Parathyroid adenoma (tissue), 2 donors: ENCODE measurements around the gene SPPL2C.

Experiments used
- H2AFZ ChIP-seq: fragments of 300-600 bp; sonication (generic); one replicate; pipeline ENCODE4 v1.7.0; 2017; ENCODE audit warnings: antibody characterized with exemption, mild to moderate bottlenecking
- H3K27ac ChIP-seq: fragments of 300-600 bp; sonication (generic); one replicate; pipeline ENCODE4 v1.7.0; 2017
- H3K27me3 ChIP-seq: fragments of 300-600 bp; sonication (generic); one replicate; pipeline ENCODE4 v1.7.0; 2017; ENCODE audit warnings: low read length; ENCODE audit not compliant: control insufficient read depth, insufficient read depth
- H3K36me3 ChIP-seq: fragments of 300-600 bp; sonication (generic); one replicate; pipeline ENCODE4 v1.7.0; 2017; ENCODE audit warnings: low read length; ENCODE audit not compliant: control insufficient read depth, insufficient read depth
- H3K4me1 ChIP-seq: fragments of 300-600 bp; sonication (generic); one replicate; pipeline ENCODE4 v1.7.0; 2017; ENCODE audit warnings: control low read depth
- H3K4me2 ChIP-seq: fragments of 300-600 bp; sonication (generic); one replicate; pipeline ENCODE4 v1.7.0; 2017; ENCODE audit warnings: low read length
- H3K4me3 ChIP-seq: fragments of 300-600 bp; sonication (generic); one replicate; pipeline ENCODE4 v1.7.0; 2017; ENCODE audit warnings: low read depth, low read length
- H3K79me2 ChIP-seq: fragments of 300-600 bp; sonication (generic); one replicate; pipeline ENCODE4 v1.7.0; 2017; ENCODE audit warnings: control low read depth
- H3K9ac ChIP-seq: fragments of 300-600 bp; sonication (generic); one replicate; pipeline ENCODE4 v1.7.0; 2017; ENCODE audit warnings: mild to moderate bottlenecking
- H3K9me3 ChIP-seq: fragments of 300-600 bp; sonication (generic); one replicate; pipeline ENCODE4 v1.7.0; 2017; ENCODE audit warnings: low read length; ENCODE audit not compliant: control insufficient read depth
- TF ChIP-seq, protein P1 (sequence below): fragments of 300-600 bp; sonication (generic); IDR thresholded peaks from one replicate; pipeline ENCODE4 v1.7.0; 2017; ENCODE audit warnings: antibody characterized with exemption, mild to moderate bottlenecking
- donor health status: primary hyperparathyroidism.

SPPL2C gene

GRCh38 chr17:45823598-45823997, 21.1 kb upstream of the SPPL2C start:
- H3K9ac ChIP-seq = no peak overlapping the region
- no peaks in the 10 kb centered on the region for H3K27me3 ChIP-seq
- no peak overlapping the region for H3K4me3 ChIP-seq
- H3K79me2 ChIP-seq = no peaks in the 10 kb centered on the region
- no peak overlapping the region for H2AFZ ChIP-seq
- H3K4me1 ChIP-seq = peaks cover 9% of the 10 kb centered on the region
- H3K4me2 ChIP-seq = no peak overlapping the region
- H3K9me3 ChIP-seq = no peaks in the 10 kb centered on the region
- no peaks in the 10 kb centered on the region for H3K36me3 ChIP-seq
- TF ChIP-seq, protein P1, sequence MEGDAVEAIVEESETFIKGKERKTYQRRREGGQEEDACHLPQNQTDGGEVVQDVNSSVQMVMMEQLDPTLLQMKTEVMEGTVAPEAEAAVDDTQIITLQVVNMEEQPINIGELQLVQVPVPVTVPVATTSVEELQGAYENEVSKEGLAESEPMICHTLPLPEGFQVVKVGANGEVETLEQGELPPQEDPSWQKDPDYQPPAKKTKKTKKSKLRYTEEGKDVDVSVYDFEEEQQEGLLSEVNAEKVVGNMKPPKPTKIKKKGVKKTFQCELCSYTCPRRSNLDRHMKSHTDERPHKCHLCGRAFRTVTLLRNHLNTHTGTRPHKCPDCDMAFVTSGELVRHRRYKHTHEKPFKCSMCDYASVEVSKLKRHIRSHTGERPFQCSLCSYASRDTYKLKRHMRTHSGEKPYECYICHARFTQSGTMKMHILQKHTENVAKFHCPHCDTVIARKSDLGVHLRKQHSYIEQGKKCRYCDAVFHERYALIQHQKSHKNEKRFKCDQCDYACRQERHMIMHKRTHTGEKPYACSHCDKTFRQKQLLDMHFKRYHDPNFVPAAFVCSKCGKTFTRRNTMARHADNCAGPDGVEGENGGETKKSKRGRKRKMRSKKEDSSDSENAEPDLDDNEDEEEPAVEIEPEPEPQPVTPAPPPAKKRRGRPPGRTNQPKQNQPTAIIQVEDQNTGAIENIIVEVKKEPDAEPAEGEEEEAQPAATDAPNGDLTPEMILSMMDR = no peak
- H3K27ac ChIP-seq = no peak overlapping the region

- no peaks in the 10 kb centered on the region for H3K36me3 ChIP-seq
- no peak overlapping the region for H3K4me3 ChIP-seq
- no peaks in the 10 kb centered on the region for H3K9me3 ChIP-seq
- no peak overlapping the region for H2AFZ ChIP-seq
- no peaks in the 10 kb centered on the region for H3K27me3 ChIP-seq
- TF ChIP-seq, protein P1 = no peak
- H3K4me2 ChIP-seq = no peak overlapping the region
- peaks cover 9% of the 10 kb centered on the region for H3K4me1 ChIP-seq
- H3K79me2 ChIP-seq = no peaks in the 10 kb centered on the region
- H3K27ac ChIP-seq = no peak overlapping the region
- H3K9ac ChIP-seq = no peak overlapping the region
Observed at GRCh38 chr17:45824475-45824874, 20.2 kb upstream of the SPPL2C start.

DNA sequence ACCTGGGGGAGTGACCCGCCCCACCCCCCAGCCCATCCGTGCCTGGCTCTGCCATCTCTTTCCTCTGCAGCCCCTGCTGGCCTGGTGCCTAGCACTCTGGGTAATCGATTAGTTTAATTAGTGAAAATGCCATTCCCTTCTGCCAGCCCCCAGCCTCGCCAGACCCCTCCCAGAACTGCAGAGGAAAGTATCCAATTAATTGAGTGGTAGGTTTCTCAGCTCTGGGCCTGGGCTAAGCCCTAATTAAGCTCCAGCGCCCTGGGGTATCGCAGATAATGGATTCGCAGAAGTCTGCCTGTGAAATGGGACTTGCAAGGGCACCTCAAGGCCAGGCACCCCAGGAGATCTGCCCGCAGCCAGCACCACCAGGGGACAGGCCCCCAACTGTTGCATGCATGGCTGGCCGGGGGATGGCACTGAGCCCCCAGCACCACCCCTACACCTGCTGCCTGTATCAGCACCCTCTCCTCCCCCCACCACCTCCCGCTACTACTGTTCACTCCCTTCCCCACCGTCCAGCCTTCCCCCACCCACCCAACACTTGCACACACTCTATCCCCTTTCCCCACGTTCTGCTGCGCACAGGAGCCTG, 19.7 kb upstream of the SPPL2C start:
- Histone ChIP-seq H3K9me3 (no peaks in the 10 kb centered on the region), H3K27me3 (no peaks in the 10 kb centered on the region)
- TF ChIP-seq, protein P1 = no peak

DNA sequence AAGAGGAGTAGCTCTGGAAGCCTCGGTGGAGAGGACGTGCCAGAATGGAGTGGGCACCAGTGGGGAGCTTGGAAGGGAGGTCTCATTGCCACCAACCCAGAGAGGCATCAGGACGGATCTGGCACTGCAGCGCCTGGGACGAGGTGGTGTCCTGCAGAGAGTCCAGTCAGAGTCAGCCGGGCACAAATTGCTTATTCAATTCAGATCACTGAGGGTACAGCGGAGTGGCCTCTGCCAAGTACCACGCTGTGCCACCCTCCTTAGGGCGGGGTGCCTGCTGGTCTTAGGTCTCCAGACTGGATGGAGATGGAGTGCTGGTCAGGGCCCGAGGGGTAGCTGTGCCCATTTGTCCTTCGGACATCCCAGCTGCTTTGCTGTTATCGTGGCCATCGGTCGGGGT, 18.9 kb upstream of the SPPL2C start:
- no peaks in the 10 kb centered on the region for H3K36me3 ChIP-seq
- no peaks in the 10 kb centered on the region for H3K27me3 ChIP-seq
- H3K9ac ChIP-seq = no peak overlapping the region
- no peak overlapping the region for H3K4me3 ChIP-seq
- no peak overlapping the region for H3K4me2 ChIP-seq
- H3K79me2 ChIP-seq = no peaks in the 10 kb centered on the region
- H3K9me3 ChIP-seq = no peaks in the 10 kb centered on the region
- no peak overlapping the region for H3K27ac ChIP-seq
- H3K4me1 ChIP-seq = peaks cover 9% of the 10 kb centered on the region
- TF ChIP-seq, protein P1 = no peak
- H2AFZ ChIP-seq = no peak overlapping the region

More for the DNA sequence above, 19.7 kb upstream of the SPPL2C start:
- Histone ChIP-seq H3K4me3 (no peak overlapping the region), H3K9ac (no peak overlapping the region), H3K27ac (no peak overlapping the region), H3K4me2 (no peak overlapping the region), H2AFZ (no peak overlapping the region), H3K79me2 (no peaks in the 10 kb centered on the region), H3K4me1 (peaks cover 9% of the 10 kb centered on the region), H3K36me3 (no peaks in the 10 kb centered on the region)

GRCh38 chr17:45826919-45827588, 17.6 kb upstream of the SPPL2C start:
- Histone ChIP-seq H3K79me2 (no peaks in the 10 kb centered on the region), H3K9me3 (no peaks in the 10 kb centered on the region), H3K4me3 (no peak overlapping the region), H3K9ac (no peak overlapping the region), H2AFZ (no peak overlapping the region), H3K4me1 (peaks cover 9% of the 10 kb centered on the region), H3K4me2 (no peak overlapping the region), H3K27ac (no peak overlapping the region), H3K36me3 (no peaks in the 10 kb centered on the region), H3K27me3 (no peaks in the 10 kb centered on the region)
- TF ChIP-seq, protein P1 = no peak
